Coronary artery (tissue), 2 donors: ENCODE measurements around the gene GDPD4.

Source experiments
- DNase-seq: peaks from one replicate; pipeline ENCODE4 v3.0.0-alpha.2; 2017; ENCODE audit warnings: low spot score
- H3K27ac ChIP-seq, 2 donors: fragments of 200-600 bp; sonication (generic); one replicate each; pipeline ENCODE4 v1.5.1; 2016 to 2019
- H3K4me3 ChIP-seq: fragments of 200-600 bp; sonication (generic); 2 replicates; pipeline ENCODE4 v1.5.1; 2016; ENCODE audit warnings: mild to moderate bottlenecking, moderate library complexity
- CTCF ChIP-seq: fragments of 200-600 bp; sonication (generic); IDR thresholded peaks from one replicate; pipeline ENCODE4 v1.5.1; 2019; ENCODE audit warnings: antibody characterized with exemption

Gene GDPD4

GRCh38 chr11:77186302-77186701 is 115.2 kb downstream of the GDPD4 start:
- no peak overlapping the region for H3K27ac ChIP-seq
- no peak for DNase-seq
- H3K4me3 ChIP-seq: no peak overlapping the region
- TF ChIP-seq CTCF: no peak

DNA sequence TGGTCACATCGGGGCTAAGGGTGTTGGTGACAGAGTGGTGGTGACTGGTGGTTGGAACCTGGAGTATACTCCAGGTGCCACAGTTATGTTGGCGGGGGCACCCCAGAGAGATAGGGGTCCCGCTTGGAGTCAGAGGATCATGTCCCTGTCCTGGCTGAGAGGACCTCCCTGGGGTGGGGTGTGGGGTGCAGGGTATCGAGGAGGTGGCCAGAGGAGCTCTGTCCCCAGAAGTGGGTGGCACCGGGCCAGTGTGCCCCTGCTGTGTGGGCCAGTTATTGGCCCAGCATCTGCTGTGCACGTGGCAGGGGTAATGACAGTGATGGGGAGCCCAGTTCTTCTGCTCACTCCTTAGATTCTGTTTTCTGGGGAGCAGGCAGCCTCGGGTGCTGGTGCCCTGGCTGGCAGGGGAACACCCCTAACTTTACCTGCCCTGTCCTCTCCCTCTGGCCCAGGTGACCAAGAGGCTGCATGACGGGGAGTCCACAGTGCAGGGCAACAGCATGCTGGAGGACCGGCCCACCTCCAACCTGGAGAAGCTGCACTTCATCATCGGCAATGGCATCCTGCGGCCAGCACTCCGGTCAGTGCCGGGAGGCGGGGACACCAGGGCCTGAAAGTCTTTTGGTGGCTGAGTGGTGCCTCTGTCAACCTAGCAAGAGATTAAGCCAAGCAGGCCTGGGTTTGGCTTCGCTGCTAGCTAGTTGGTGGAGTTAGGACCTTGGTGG is 117.2 kb downstream of the GDPD4 start:
- no peak for DNase-seq
- no peak for TF ChIP-seq CTCF
- H3K4me3 ChIP-seq: no peak overlapping the region
- no peak overlapping the region for H3K27ac ChIP-seq

GRCh38 chr11:77183431-77183984 is 118.0 kb downstream of the GDPD4 start:
- H3K4me3 ChIP-seq: no peak overlapping the region
- H3K27ac ChIP-seq: no peak overlapping the region
- no peak for DNase-seq
- no peak for TF ChIP-seq CTCF

DNA sequence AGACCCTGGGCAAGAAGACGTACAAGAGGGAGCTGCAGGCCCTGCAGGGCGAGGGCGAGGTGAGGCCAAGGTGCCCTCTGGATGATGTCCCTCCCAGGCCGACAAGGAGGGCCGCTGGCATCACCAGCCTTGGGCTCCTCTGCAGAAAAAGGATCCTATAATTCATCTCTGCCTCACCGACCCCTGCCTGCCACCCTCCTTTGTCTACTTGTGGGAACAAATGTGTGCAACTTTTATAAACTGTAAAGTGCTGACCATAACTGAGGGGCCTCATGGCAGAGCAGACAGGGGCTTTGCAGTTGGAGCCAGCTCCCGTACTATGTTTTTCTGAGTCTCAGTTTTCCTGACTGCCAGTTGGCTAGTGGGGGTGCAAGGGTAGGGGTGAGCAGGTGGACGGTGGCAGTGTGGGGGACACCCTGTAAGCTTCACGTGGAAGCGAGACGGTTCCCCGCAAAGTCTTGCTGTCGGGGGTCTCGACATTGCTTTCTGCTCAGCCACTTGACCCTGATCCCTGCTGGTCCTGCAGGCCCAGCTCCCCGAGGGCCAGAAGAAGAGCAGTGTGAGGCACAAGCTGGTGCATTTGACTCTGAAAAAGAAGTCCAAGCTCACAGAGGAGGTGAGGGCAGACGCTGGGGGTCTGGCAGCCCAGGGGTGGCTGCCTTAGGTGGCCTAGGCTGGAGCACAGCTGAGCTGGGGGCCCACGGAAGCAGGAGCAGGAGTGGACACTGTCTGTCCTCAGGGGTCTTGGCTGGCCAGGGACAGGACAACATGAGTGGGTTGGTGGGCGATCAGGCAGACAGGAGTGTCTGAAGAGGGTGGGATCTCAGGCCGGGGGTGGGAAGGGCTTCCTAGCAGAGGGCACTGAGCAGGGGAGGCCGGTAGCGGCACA is 118.7 kb downstream of the GDPD4 start:
- no peak overlapping the region for H3K4me3 ChIP-seq
- H3K27ac ChIP-seq: no peak overlapping the region
- DNase-seq: no peak
- TF ChIP-seq CTCF: no peak

GRCh38 chr11:77181799-77182541 is 119.5 kb downstream of the GDPD4 start:
- no peak for TF ChIP-seq CTCF
- no peak for DNase-seq

GRCh38 chr11:77181226-77181625 is 120.3 kb downstream of the GDPD4 start:
- H3K27ac ChIP-seq: no peak overlapping the region
- DNase-seq: no peak
- TF ChIP-seq CTCF: no peak
- H3K4me3 ChIP-seq: no peak overlapping the region

More at GRCh38 chr11:77181799-77182541, 119.5 kb downstream of the GDPD4 start:
- Histone ChIP-seq H3K4me3 (no peak overlapping the region), H3K27ac (no peak overlapping the region)
